HG03558 (cell line): ENCODE data around the gene PRRT1.
"Not testable (repeated sequence)": the region's sequence is repeated elsewhere in the genome, so short reads cannot be mapped to it uniquely, and the experiment has no call there.

Experiments
- ATAC-seq: cut with Tn5 transposase; IDR thresholded peaks from one replicate; pipeline ENCODE4 v1.9.1; 2021; ENCODE audit warnings: moderate number of reproducible peaks; ENCODE audit not compliant: unreplicated experiment; ENCODE audit errors: extremely low read depth

The PRRT1 gene

GRCh38 chr6:32152769-32153563 lies 1.2 kb upstream of the PRRT1 start:
- ATAC-seq, result no peak

- no peak for ATAC-seq
These were observed 417 bp downstream of the PRRT1 start for GRCh38 chr6:32151181-32151862.

- ATAC-seq, result no peak
These were observed 1.5 kb downstream of the PRRT1 start for GRCh38 chr6:32149932-32150870.

- ATAC-seq, result no peak
These were observed 2.5 kb downstream of the PRRT1 start for GRCh38 chr6:32149092-32149755.

GRCh38 chr6:32148289-32149091 lies 3.2 kb downstream of the PRRT1 start:
- no peak for ATAC-seq

- no peak for ATAC-seq
These were observed 4.2 kb downstream of the PRRT1 start for GRCh38 chr6:32147401-32148132.

GRCh38 chr6:32146687-32147086 lies 5.1 kb downstream of the PRRT1 start:
- no peak for ATAC-seq

- ATAC-seq, result no peak
These were observed 5.5 kb downstream of the PRRT1 start for GRCh38 chr6:32146287-32146686.

- not testable (repeated sequence) for ATAC-seq
These were observed 7.5 kb downstream of the PRRT1 start for GRCh38 chr6:32144238-32144637.

GRCh38 chr6:32140420-32141046 lies 11.2 kb downstream of the PRRT1 start:
- ATAC-seq, result no peak

- ATAC-seq, result no peak
These were observed 12.1 kb downstream of the PRRT1 start for GRCh38 chr6:32139590-32139989.

- ATAC-seq, result no peak
These were observed 14.3 kb downstream of the PRRT1 start for GRCh38 chr6:32137454-32137853.

- no peak for ATAC-seq
These were observed 18.0 kb downstream of the PRRT1 start for GRCh38 chr6:32133786-32134185.

GRCh38 chr6:32132110-32132509 lies 19.6 kb downstream of the PRRT1 start:
- ATAC-seq, result no peak

GRCh38 chr6:32131439-32131948 lies 20.2 kb downstream of the PRRT1 start:
- ATAC-seq, result no peak

- no peak for ATAC-seq
These were observed 22.2 kb downstream of the PRRT1 start for GRCh38 chr6:32129297-32130088.

GRCh38 chr6:32128751-32129296 lies 22.9 kb downstream of the PRRT1 start:
- ATAC-seq, result no peak
